Stimulated activated CD8-positive, alpha-beta memory T cell treated with anti-CD3 and anti-CD28 coated beads, Interleukin-15, amount 100 ng/mL, for 24 hours (primary cell): ENCODE results near the gene TDRD6.
"Not testable (repeated sequence)": the region's sequence is repeated elsewhere in the genome, so short reads cannot be mapped to it uniquely, and the experiment has no call there.

ENCODE experiments used
- DNase-seq: peaks from one replicate; pipeline ENCODE4 v3.0.0-alpha.2; 2020; ENCODE audit warnings: low read depth

Gene TDRD6

DNA sequence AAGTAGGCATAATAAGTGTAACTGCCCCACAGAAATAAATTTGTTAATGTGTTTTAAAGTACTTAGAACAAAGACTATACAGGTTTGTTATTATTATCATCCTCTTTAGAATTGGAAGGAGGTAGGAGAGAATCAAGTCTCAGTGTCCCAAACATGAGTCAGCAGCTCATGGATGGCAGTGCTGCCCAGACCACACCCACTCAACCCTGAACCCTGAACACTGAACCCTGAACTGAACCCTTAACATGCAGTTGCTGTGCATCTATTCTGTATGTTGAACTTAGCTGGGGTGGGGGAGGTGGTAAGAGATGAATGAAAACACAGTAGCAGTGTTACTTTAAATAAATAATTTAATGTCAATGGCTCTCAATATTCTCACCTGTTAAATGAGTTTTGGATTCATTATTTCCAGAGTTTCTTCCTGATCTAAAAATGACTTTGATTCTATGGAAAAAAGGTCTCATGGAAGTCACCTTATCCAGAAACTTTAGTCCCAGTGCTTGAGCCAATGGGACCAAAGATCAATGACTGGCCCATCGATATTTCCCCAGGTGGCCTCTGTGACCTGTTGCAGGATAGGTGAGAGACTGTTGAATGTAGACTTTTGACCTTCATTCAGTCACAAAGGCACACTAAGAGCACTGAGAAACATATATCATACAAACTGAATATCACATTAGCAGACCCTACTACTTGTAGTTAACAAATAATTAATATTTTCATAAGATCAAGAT, 55.9 kb downstream of the TDRD6 start:
- no peak for DNase-seq

- not testable (repeated sequence) for DNase-seq
These were observed 56.6 kb downstream of the TDRD6 start for GRCh38 chr6:46744159-46744725.

DNA sequence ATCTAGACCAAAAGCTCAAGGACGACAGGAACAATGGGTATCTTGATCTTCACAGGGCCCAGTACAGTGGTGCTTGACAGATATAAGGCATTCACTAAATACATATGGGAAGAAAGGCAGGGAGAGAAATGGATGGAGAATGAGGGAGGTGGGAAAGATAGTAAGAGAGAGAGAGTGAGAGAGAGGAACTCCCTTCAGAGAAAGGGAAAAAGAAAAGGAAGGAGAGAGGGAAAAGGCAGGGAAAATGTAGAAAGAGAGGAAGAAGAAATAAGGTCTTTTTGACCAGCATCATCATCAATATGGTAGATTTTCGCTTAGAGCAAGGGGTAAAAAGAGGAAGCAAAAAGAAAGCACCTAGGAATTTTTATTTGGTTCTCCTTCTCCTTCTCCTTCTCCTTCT, 58.3 kb downstream of the TDRD6 start:
- DNase-seq: no peak

DNA sequence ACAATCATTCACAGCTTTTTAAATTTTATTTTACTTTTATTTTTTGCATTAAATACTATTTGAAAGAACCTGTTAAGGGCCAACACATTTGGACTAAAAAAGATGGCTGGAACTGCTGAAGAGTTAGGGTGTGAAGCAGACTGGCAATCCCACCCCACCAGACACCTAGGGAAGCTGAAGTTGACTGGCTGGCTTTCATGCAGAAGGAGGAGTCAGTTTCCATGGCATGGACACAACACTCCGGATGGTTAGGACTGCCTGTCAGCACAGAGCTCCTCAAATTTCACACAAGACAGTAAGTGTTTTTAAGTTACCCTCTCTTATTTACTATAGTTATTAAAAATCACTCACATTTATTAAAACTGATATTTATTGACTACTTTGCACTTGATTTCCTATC, 59.0 kb downstream of the TDRD6 start, which contains the start of gene ANKRD66:
TSS of gene ANKRD66 (plus strand) at position 238 of the 400 bp plus-strand sequence. CDS start 5,016 bp downstream, outside the sequence.
- no peak for DNase-seq

DNA sequence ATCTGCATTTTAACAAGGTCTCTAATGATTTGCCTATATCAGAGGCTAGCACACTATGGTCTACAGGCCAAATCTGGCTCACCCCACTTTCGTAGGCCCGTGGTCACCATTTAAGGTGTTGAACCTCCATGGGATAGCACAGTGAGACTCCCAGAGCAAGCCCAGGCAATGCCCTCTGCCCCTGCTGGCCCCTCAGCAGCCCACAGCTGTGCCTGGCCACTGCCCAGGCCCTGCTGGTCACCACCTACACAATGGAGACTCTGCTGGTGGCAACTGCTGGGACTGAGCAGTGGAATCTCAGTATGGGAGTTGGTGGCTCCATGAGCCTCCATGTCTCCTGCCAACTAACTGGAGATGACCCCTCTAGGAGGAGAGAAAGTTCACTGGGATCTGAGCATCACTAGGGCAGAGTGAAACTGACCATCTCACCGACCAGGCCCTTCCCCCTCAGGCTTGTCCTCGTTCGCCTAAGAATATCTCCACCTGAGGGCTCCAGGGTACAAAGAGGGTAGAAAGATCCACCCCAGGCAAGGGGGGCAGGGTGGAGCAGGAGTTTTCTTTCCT, 61.3 kb downstream of the TDRD6 start:
- no peak for DNase-seq

DNA sequence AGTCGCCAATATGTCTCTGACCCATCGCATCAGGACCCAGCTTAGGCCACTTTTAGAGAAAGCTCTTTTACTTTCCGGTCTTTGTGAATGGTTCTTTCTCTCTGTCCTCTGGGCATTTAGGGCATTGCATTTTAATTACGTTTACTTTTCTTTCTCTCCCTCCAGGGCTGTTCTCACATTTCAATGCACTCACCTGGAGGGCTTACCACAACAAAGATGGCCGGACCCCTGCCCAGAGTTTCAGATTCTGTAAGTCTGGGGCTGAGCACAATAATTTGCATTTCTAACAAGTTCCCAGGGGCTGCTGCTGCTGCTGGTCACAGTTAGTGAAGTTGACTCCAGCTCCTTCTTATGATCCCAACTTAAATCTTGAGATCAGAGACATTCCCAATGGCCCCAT, 62.0 kb downstream of the TDRD6 start:
- no peak for DNase-seq

- no peak for DNase-seq
These were observed 64.0 kb downstream of the TDRD6 start for GRCh38 chr6:46751658-46752057.
